SH-SY5Y (cell line): ENCODE results near the gene SLC38A3.

Experiments used
- GATA2 ChIP-seq: IDR thresholded peaks from 2 replicates; pipeline ENCODE4 v1.6.1; 2011; ENCODE audit warnings: mild to moderate bottlenecking, low read depth, low read length
- GATA3 ChIP-seq: IDR thresholded peaks from 2 replicates; pipeline ENCODE4 v1.6.1; 2011; ENCODE audit warnings: low read depth, mild to moderate bottlenecking, low read length, moderate library complexity

- TF ChIP-seq GATA2 (no peak), GATA3 (no peak)
Measured at GRCh38 chr3:50156549-50157493, 48.2 kb upstream of the SLC38A3 start.
